H1 (cell line): ENCODE measurements around the gene ZC3HAV1.
"Not testable (repeated sequence)": the region's sequence is repeated elsewhere in the genome, so short reads cannot be mapped to it uniquely, and the experiment has no call there.

Experiments
- ATF2 ChIP-seq: IDR thresholded peaks from 2 replicates; pipeline ENCODE4 v1.6.1; 2012; ENCODE audit warnings: low read length, inconsistent platforms
- ATF3 ChIP-seq: IDR thresholded peaks from 2 replicates; pipeline ENCODE4 v1.6.1; 2011; ENCODE audit warnings: low read depth, mild to moderate bottlenecking, low read length; ENCODE audit not compliant: insufficient read depth
- EZH2 ChIP-seq: fragments of 200-600 bp; sonication (generic); IDR thresholded peaks from 2 replicates; pipeline ENCODE4 v1.7.1; 2012; ENCODE audit warnings: low read depth, mild to moderate bottlenecking, moderate library complexity, low read length, inconsistent platforms; ENCODE audit not compliant: severe bottlenecking
- JUND ChIP-seq: IDR thresholded peaks from 2 replicates; pipeline ENCODE4 v1.6.1; 2011; ENCODE audit warnings: mild to moderate bottlenecking, improper control_type of control experiment, low read length
- PHF8 ChIP-seq: fragments of 200-600 bp; sonication (generic); conservative IDR thresholded peaks from 2 replicates; pipeline ENCODE4 v1.7.1; 2012; ENCODE audit warnings: low read depth, mild to moderate bottlenecking, inconsistent platforms, low read length, moderate library complexity
- POLR2A ChIP-seq, 2 experiments: IDR thresholded peaks; 1 replicate in 1 of 2; 2 replicates in 1 of 2; pipeline ENCODE4 v1.6.1; 2011; ENCODE audit warnings: low read depth in 2 of 2, low read length in 2 of 2, mild to moderate bottlenecking in 2 of 2; ENCODE audit errors: control extremely low read depth in 1 of 2
- POLR2AphosphoS5 ChIP-seq: IDR thresholded peaks from 2 replicates; pipeline ENCODE4 v1.6.1; 2011; ENCODE audit warnings: low read depth, low read length
- RAD21 ChIP-seq, 2 experiments: IDR thresholded peaks in 1 of 2; conservative IDR thresholded peaks in 1 of 2; 2 replicates each; pipeline ENCODE4 v1.6.1; 2011; ENCODE audit warnings: low read depth in 2 of 2, low read length in 2 of 2, improper control_type of control experiment in 1 of 2, inconsistent platforms in 1 of 2, mild to moderate bottlenecking in 1 of 2, moderate library complexity in 1 of 2
- SP1 ChIP-seq: IDR thresholded peaks from 2 replicates; pipeline ENCODE4 v1.6.1; 2011; ENCODE audit warnings: low read depth, low read length
- YY1 ChIP-seq: IDR thresholded peaks from 2 replicates; pipeline ENCODE4 v1.6.1; 2011; ENCODE audit warnings: low read depth, mild to moderate bottlenecking, low read length
- TF ChIP-seq, protein P1 (sequence below), 3 experiments: IDR thresholded peaks; 1 replicate in 2 of 3; 2 replicates in 1 of 3; pipeline versions ENCODE4 v1.5.1 to v1.6.1; 2011; ENCODE audit warnings: low read length in 3 of 3, mild to moderate bottlenecking in 3 of 3, inconsistent platforms in 2 of 3, low read depth in 1 of 3, moderate library complexity in 1 of 3; ENCODE audit not compliant: insufficient read depth in 1 of 3; ENCODE audit errors: control extremely low read depth in 1 of 3
- TF ChIP-seq, protein P2 (sequence below): IDR thresholded peaks from 2 replicates; pipeline ENCODE4 v1.6.1; 2011; ENCODE audit warnings: low read length, improper control_type of control experiment

- TF ChIP-seq, protein P1, sequence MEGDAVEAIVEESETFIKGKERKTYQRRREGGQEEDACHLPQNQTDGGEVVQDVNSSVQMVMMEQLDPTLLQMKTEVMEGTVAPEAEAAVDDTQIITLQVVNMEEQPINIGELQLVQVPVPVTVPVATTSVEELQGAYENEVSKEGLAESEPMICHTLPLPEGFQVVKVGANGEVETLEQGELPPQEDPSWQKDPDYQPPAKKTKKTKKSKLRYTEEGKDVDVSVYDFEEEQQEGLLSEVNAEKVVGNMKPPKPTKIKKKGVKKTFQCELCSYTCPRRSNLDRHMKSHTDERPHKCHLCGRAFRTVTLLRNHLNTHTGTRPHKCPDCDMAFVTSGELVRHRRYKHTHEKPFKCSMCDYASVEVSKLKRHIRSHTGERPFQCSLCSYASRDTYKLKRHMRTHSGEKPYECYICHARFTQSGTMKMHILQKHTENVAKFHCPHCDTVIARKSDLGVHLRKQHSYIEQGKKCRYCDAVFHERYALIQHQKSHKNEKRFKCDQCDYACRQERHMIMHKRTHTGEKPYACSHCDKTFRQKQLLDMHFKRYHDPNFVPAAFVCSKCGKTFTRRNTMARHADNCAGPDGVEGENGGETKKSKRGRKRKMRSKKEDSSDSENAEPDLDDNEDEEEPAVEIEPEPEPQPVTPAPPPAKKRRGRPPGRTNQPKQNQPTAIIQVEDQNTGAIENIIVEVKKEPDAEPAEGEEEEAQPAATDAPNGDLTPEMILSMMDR (IDR thresholded peaks at IDR 0.05; ENCODE audit: control extremely low read depth in 1 of 3, insufficient read depth in 1 of 3, low read depth in 1 of 3, low read length in 3 of 3), result not testable (repeated sequence)
- TF ChIP-seq, protein P2, sequence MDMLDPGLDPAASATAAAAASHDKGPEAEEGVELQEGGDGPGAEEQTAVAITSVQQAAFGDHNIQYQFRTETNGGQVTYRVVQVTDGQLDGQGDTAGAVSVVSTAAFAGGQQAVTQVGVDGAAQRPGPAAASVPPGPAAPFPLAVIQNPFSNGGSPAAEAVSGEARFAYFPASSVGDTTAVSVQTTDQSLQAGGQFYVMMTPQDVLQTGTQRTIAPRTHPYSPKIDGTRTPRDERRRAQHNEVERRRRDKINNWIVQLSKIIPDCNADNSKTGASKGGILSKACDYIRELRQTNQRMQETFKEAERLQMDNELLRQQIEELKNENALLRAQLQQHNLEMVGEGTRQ, result not testable (repeated sequence)
- TF ChIP-seq EZH2; ATF3; ATF2; POLR2AphosphoS5; POLR2A (IDR thresholded peaks at IDR 0.05; ENCODE audit: control extremely low read depth in 1 of 2, low read depth in 2 of 2, low read length in 2 of 2); SP1; RAD21 (IDR thresholded peaks at IDR 0.05 in 1 of 2, conservative IDR thresholded peaks at IDR 0.05 in 1 of 2; ENCODE audit: low read depth in 2 of 2, low read length in 2 of 2); YY1; JUND; PHF8: not testable (repeated sequence)
Measured at GRCh38 chr7:139129814-139130213, 20.3 kb upstream of the ZC3HAV1 start.
